Measurements from ENCODE around the gene NLK. TPM values are rescaled to one million over a fixed set of nuclear protein-coding genes. Genes with fewer than 3 reads are reported as not detected.

The NLK gene
- total RNA-seq, 2 donors from 2014 or later: 8.2 to 11.6 TPM

Other genes starting within 250 kb of the NLK start
- gene NOS2, start 242.1 kb upstream of the NLK start, total RNA-seq: not detected
- 1 to 10 TPM; 1.4 to 2.0 TPM for gene LYRM9, start 149.3 kb upstream of the NLK start, total RNA-seq

All from activated T-helper 17 cell treated with anti-CD3 and anti-CD28 coated beads, Interleukin-2, amount 50 U/mL, for 72 hours (primary cell).